Activated CD8-positive, alpha-beta memory T cell treated with anti-CD3 and anti-CD28 coated beads, Interleukin-2, amount 50 U/mL, for 1 hour (primary cell): ENCODE data around the gene KLRF2.

Source experiments
- DNase-seq: peaks from one replicate; pipeline ENCODE4 v3.0.0-alpha.2; 2020; ENCODE audit errors: extremely low read depth

Gene KLRF2

GRCh38 chr12:9936591-9936990 is 55.3 kb downstream of the KLRF2 start:
- no peak for DNase-seq

- DNase-seq, result no peak
These were observed 59.1 kb downstream of the KLRF2 start for GRCh38 chr12:9940375-9940774.

- no peak for DNase-seq
These were observed 60.5 kb downstream of the KLRF2 start for GRCh38 chr12:9941838-9942237.

GRCh38 chr12:9943240-9943639 is 62.0 kb downstream of the KLRF2 start:
- DNase-seq, result no peak

GRCh38 chr12:9944391-9944790 is 63.1 kb downstream of the KLRF2 start:
- no peak for DNase-seq
